MCF 10A (cell line): ENCODE results near the gene MORF4L1. TPM values are rescaled to one million over a fixed set of nuclear protein-coding genes. Genes with fewer than 3 reads are reported as not detected.

Source experiments
- BruUV-seq: library from RNA; stranded (reverse); fragments of 400-500 nt; replicated peaks from 2 replicates; lab custom pipeline; 2021; lab: Mats Ljungman, UMichigan
- CTCF ChIA-PET: fragments of 300-600 bp; sonication (Branson Sonifier 250); formaldehyde crosslinking; extraction: SDS; loops from one replicate; lab custom pipeline; 2021; ENCODE audit warnings: antibody characterized with exemption, inconsistent platforms; lab: Yijun Ruan, JAX
- POLR2A ChIA-PET: fragments of 300-600, 350-650 bp; sonication (Branson Sonifier 250); formaldehyde crosslinking; extraction: SDS; loops from one replicate; lab custom pipeline; 2020; ENCODE audit warnings: antibody characterized with exemption, inconsistent platforms; lab: Yijun Ruan, JAX
- DNase-seq: peaks from one replicate; pipeline ENCODE4 v3.0.0-alpha.2; 2018; ENCODE audit not compliant: unreplicated experiment
- H3K27ac Mint-ChIP-seq: one replicate; pipeline ENCODE4 v1.8.0; 2022; ENCODE audit warnings: mild to moderate bottlenecking, low read depth, mixed read lengths; ENCODE audit not compliant: unreplicated experiment
- H3K27me3 Mint-ChIP-seq: one replicate; pipeline ENCODE4 v1.8.0; 2022; ENCODE audit warnings: mixed read lengths; ENCODE audit not compliant: insufficient read depth, unreplicated experiment
- H3K36me3 Mint-ChIP-seq: one replicate; pipeline ENCODE4 v1.8.0; 2022; ENCODE audit warnings: mild to moderate bottlenecking, moderate library complexity, mixed read lengths; ENCODE audit not compliant: insufficient read depth, unreplicated experiment
- H3K4me1 Mint-ChIP-seq: one replicate; pipeline ENCODE4 v1.8.0; 2022; ENCODE audit warnings: mixed read lengths; ENCODE audit not compliant: insufficient read depth, unreplicated experiment
- H3K4me3 Mint-ChIP-seq: one replicate; pipeline ENCODE4 v1.8.0; 2022; ENCODE audit warnings: mild to moderate bottlenecking, moderate library complexity, mixed read lengths; ENCODE audit not compliant: unreplicated experiment
- H3K9me3 Mint-ChIP-seq: one replicate; pipeline ENCODE4 v1.8.0; 2022; ENCODE audit warnings: mixed read lengths; ENCODE audit not compliant: unreplicated experiment
- intact Hi-C: fragments of 100-400 bp; cut with micrococcal nuclease; formaldehyde crosslinking; loops from 2 replicates; pipeline ENCODE4 v1.14.1; 2022
- total RNA-seq: library from RNA; stranded (reverse); gene quantifications from 2 replicates; pipeline ENCODE4 v1.2.3, GENCODE V29; 2022
- TF ChIP-seq, protein P1 (sequence below): fragments of 200-600 bp; IDR thresholded peaks from one replicate; pipeline ENCODE4 v1.8.0; 2022; ENCODE audit warnings: antibody characterized with exemption, mild to moderate bottlenecking; ENCODE audit not compliant: unreplicated experiment

The MORF4L1 gene
- total RNA-seq, 1 experiment from 2014 or later = 264 TPM

DNA sequence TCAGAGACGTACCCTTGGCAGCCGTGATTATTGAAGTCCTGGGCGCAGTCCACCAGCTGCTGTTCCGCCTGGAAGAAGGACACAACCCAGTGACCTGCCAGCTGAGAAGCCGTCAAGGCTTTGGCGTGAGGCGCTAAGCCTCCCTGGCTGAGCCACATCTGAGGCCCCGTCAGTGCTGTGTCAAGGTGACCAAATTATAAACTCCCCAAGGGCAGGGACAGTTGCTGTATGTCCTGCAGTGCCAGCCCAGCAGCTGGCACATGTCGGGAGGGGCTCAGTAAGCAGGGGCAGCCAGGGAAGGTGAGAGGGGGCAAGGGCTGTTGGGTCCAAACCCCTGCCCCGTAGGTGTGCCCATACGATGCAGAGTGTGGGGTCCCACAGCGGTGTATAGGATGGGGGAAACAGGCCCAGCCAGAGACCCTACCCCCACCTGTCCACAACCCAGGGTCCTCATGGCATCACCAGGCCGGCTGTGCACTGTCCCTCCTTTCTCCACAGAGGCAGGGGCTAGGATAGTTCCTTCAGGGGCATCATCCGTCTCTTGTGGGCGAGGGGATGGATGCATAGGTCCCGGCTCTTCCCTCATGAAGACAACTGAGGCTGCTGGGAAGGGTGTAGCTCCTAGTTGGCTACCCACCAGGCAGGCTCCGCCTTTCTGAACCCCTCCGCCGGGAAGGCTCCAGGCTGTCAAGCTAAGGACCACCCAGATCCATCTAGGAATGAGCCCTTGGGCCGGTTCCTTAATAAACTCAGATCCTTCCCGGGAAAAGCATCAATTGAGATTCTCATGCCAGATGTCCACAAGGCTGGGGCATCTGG, 59.0 kb downstream of the MORF4L1 start:
- Mint-ChIP-seq H3K27me3 (no peaks in the 10 kb centered on the region), H3K4me3 (no peak overlapping the region), H3K27ac (peak overlapping the region; percentile 73), H3K4me1 (peaks cover 16% of the 10 kb centered on the region), H3K9me3 (no peaks in the 10 kb centered on the region), H3K36me3 (peaks cover 26% of the 10 kb centered on the region)
- BruUV-seq = no TSS peak
- no peak for DNase-seq
- ChIA-PET CTCF (interaction anchor here (0.5 to 1.0 kb wide), 7 partner anchors 24 to 897 kb away, joined by 3 to 6 read pairs (median 4); no protein-coding TSS in a partner anchor), POLR2A (interaction anchor here (0.5 to 1.5 kb wide), 12 partner anchors 12 to 632 kb away, joined by 3 to 6 read pairs (median 4); partner anchors contain the start of genes CTSH and SKIC8)
- TF ChIP-seq, protein P1, sequence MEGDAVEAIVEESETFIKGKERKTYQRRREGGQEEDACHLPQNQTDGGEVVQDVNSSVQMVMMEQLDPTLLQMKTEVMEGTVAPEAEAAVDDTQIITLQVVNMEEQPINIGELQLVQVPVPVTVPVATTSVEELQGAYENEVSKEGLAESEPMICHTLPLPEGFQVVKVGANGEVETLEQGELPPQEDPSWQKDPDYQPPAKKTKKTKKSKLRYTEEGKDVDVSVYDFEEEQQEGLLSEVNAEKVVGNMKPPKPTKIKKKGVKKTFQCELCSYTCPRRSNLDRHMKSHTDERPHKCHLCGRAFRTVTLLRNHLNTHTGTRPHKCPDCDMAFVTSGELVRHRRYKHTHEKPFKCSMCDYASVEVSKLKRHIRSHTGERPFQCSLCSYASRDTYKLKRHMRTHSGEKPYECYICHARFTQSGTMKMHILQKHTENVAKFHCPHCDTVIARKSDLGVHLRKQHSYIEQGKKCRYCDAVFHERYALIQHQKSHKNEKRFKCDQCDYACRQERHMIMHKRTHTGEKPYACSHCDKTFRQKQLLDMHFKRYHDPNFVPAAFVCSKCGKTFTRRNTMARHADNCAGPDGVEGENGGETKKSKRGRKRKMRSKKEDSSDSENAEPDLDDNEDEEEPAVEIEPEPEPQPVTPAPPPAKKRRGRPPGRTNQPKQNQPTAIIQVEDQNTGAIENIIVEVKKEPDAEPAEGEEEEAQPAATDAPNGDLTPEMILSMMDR = no peak
- intact Hi-C loops = loop anchor here (5.0 kb wide), 1 partner anchor 46 kb away; no protein-coding TSS in a partner anchor

DNA sequence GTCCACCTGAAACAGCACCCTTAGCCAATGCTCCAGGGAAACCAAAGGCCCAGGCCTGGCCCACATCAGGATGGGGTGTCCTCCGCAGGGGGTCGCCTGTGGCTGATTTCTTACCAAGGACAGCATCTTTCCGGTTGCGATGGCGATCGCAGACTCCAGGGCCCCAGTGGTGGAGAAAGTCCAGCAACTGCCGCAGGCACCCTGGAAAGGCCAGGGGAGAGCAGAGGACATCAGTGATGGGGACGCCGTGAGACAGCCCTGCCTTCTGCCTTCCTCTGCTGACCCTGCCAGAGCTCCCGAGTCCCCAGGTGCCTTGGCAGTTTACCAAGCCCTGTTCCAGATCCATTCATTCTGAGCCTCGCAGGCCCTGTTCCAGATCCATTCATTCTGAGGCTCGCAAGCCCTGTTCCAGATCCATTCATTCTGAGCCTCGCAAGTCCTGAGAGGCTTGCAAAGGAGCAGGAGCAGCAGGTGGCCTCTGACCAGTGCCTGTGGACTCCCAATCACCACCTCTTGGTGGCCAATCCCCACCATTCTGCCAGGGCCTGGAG, 59.6 kb downstream of the MORF4L1 start:
- BruUV-seq = no TSS peak
- Mint-ChIP-seq H3K36me3 (peaks cover 26% of the 10 kb centered on the region), H3K9me3 (no peaks in the 10 kb centered on the region), H3K4me3 (no peak overlapping the region), H3K27me3 (no peaks in the 10 kb centered on the region), H3K27ac (no peak overlapping the region), H3K4me1 (peaks cover 11% of the 10 kb centered on the region)
- ChIA-PET CTCF (interaction anchor here (0.5 to 0.9 kb wide), 2 partner anchors 38 to 47 kb away, joined by 6 read pairs; no protein-coding TSS in a partner anchor), POLR2A (no interaction called here)
- intact Hi-C loops = loop anchor here (5.0 kb wide), 1 partner anchor 45 kb away; no protein-coding TSS in a partner anchor
- DNase-seq = no peak
- TF ChIP-seq, protein P1 = no peak

GRCh38 chr15:78933187-78933822, 60.6 kb downstream of the MORF4L1 start:
- Mint-ChIP-seq H3K4me3 (no peak overlapping the region), H3K27ac (no peak overlapping the region), H3K36me3 (peaks cover 25% of the 10 kb centered on the region), H3K27me3 (no peaks in the 10 kb centered on the region), H3K4me1 (peaks cover 11% of the 10 kb centered on the region), H3K9me3 (no peaks in the 10 kb centered on the region)
- no TSS peak for BruUV-seq
- intact Hi-C loops = loop anchor here (5.0 kb wide), 1 partner anchor 44 kb away; no protein-coding TSS in a partner anchor
- POLR2A ChIA-PET = no interaction called here
- DNase-seq = no peak
- TF ChIP-seq, protein P1 = no peak
- CTCF ChIA-PET = interaction anchor here (0.5 to 0.8 kb wide), 3 partner anchors 46 to 113 kb away, joined by 3 read pairs; no protein-coding TSS in a partner anchor
